Amniotic epithelial cell (primary cell): ENCODE measurements around the gene MED12.
"Not testable (repeated sequence)": the region's sequence is repeated elsewhere in the genome, so short reads cannot be mapped to it uniquely, and the experiment has no call there.

Experiments
- DNase-seq: peaks from one replicate; pipeline ENCODE4 v3.0.0-alpha.2; 2010; ENCODE audit warnings: low read depth

Gene MED12

GRCh38 chrX:71162981-71163380 lies 44.6 kb downstream of the MED12 start:
- DNase-seq: no peak

- DNase-seq: no peak
Measured at GRCh38 chrX:71164071-71164470, 45.7 kb downstream of the MED12 start.

DNA sequence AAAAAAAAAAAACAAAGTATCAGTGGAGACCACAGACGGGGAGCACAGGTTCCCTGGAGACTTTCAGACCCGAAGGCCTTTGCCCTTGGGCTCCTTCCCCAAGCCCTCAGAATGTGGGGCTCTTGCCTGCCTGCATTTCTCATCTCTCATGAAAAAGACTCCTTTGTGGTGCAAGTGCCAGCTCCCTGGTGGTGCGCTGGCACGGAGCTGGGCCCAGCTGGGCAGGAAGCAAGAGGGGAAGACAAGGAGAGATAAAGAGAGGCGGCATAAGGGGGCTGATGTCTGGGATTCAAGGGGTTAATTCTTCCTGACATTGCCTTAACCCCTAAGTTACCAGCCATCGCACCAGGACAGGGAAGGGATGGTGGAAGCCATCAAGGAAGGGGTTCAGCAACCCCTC lies 48.1 kb downstream of the MED12 start:
- no peak for DNase-seq

GRCh38 chrX:71167031-71167781 lies 48.8 kb downstream of the MED12 start:
- DNase-seq: no peak

DNA sequence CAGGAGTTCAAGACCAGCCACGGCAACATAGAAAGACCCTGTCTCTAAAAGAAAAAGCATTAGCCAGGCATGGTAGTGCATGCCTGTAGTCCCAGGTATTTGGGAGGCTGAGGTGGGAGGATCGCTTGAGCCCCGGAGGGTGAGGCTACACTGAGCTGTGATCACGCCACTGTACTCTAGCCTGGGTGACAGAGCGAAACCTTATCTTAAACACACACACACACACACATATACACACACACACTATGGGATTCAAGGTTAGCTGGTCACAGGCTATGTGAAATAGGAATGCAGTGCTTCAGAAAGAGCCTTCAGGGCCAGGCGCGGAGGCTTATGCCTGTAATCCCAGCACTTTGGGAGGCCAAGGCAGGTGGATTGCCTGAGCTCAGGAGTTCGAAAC lies 49.7 kb downstream of the MED12 start:
- peak; percentile 17 for DNase-seq

GRCh38 chrX:71169586-71169985 lies 51.2 kb downstream of the MED12 start:
- no peak for DNase-seq

DNA sequence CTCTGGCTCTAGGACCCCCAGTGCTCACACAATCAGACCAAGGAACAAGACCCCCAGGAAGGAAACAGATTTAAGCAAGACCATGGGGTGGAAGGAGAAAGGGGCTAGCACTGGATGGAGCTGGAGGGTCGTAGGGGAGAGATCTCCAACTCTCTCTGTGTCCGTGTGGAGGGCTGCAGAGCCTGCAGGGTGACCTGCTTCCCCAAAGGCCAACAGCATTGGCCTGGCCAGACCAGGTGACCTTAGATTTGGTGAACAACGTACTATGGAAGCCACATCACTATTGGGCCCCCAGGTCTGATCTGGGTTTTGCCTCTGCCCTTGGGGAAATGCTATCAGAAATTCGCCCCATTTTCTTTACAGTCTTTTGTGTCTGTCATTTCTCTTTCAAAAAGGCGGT lies 52.3 kb downstream of the MED12 start:
- no peak for DNase-seq

GRCh38 chrX:71171110-71171801 lies 52.9 kb downstream of the MED12 start:
- DNase-seq: peak; percentile 49

- DNase-seq: no peak
Measured at GRCh38 chrX:71173440-71173839, 55.0 kb downstream of the MED12 start.

GRCh38 chrX:71174795-71175194 lies 56.4 kb downstream of the MED12 start:
- no peak for DNase-seq

- no peak for DNase-seq
Measured at GRCh38 chrX:71175531-71175930, 57.1 kb downstream of the MED12 start.

DNA sequence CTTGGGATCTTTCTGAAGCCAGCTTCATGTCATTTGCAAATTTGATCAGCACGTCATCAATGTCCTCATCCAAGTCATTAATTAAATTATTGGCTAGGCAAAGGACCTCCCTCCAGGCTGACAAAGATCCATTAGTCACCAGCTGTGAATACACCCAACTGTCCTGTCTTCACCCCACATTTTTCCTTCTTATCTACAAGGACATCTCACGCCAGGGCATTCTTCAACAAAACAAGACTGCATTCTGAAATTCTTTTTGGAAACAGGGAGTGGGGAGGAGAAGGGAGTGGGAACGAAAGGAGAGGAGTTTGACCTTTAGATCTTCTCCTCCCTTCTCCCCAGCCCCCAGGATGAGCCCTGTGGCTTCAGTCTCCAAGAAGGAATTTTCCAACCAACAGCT lies 58.9 kb downstream of the MED12 start:
- peak; percentile 74 for DNase-seq

DNA sequence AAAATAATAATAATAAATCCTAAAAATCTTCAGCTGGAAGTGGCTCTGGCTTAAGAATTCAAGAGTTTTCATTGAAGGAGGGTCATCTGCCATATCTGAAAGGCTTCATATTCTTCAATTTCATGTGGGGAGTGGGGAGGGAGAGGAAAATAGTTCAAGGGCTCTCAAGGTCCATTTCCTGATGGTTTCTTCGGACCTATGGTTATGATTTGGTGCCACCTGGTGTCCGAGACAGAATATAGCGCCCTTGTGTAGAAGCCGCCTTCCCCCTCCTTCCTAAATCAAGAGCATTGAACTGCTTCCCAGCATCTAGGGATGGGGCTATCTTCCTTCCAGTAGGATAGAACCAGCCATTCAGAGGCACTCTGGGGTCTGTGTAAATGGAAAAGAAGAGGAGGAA lies 60.5 kb downstream of the MED12 start:
- DNase-seq: peak; percentile 58

GRCh38 chrX:71180579-71181265 lies 62.3 kb downstream of the MED12 start:
- not testable (repeated sequence) for DNase-seq

DNA sequence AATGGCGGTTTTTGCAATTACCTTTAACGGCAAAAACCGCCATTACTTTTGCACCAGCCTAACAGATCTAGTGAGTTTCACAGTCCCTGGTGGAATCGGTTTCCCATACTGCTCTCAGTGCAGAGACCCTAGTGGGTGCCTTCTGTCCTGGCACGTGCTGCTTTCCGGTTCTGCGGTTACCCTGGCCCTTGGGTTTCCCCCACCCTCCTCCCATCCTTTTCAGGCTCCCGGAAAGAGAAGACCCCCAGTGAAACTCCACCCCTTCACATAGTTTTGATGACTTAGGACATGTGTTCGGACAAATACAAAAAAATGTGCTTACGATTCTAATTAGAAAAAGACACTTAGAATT lies 63.1 kb downstream of the MED12 start:
- no peak for DNase-seq

- DNase-seq: peak; percentile 98
Measured at GRCh38 chrX:71181910-71182799, 63.8 kb downstream of the MED12 start.

GRCh38 chrX:71182871-71183270 lies 64.5 kb downstream of the MED12 start:
- no peak for DNase-seq

GRCh38 chrX:71183341-71183740 lies 64.9 kb downstream of the MED12 start:
- DNase-seq: no peak

DNA sequence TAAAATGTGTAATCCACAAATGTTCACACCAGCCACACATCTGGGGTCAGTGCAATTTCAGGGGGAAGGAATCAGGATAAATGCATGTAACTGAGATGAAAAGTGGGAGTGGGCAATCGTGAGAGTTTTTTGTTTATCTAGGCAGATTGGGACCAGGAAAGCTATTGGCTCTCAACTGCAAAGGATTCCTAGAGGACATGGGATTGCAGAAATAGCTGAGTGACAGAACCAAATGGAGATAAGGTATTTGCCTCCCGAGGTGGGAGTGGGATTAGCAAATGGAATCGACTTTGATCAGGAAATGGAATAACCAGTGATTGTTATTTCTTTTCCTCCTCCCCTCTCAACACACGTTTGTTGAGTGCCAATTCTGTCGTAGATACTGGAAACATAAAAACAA lies 65.7 kb downstream of the MED12 start:
- no peak for DNase-seq

DNA sequence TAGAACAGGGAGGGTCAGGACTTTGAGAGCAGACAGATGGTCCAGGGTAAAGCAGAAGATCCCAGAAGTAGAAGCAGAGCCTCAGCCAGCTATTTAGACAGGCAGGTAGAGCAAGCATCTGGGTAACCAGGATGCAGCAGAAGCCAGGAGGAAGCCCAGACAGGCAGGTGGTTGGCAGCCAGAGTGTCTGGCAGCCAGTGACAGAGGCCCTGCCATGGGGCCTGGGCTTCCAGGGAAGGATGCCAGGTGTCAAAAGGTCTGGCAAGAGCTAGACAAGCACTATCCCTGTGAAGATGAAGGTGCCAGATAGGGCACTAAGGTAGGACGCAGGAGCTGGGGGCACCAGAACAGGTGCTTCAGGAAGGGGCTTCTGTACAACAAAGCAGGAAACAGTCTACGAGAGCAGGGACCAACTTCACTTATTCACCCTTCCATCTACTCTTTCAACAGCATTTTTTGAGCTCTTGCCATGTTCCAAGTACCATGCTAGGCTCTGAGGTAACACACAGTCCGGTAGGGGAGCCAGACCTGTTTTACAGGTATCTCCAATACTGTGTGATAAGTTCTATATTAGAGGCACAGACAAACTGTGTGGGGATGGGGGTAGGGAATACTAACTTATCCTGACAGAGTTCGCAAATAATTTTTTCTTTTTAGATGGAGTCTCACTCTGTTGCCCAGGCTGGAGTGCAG lies 66.6 kb downstream of the MED12 start:
- no peak for DNase-seq

DNA sequence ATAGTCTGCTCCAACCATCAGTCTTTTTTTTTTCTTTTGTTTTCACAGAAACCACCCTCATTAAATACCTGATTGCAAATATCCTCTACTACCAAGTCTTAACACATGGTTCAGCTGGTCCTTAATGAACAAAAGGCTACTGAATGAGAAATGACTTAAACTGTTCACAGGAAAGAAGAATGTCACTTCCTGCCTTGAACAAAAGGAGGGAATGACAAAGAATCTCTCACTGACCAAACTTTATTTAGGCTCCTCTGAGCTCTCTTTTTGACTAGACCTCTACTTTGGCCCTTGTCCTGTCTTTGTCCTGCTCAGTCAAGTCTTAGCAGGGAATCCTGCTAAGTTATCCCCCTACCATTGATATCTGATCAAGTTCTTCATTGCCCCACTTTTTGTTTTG lies 72.9 kb downstream of the MED12 start:
- no peak for DNase-seq
